Measurements from ENCODE around the gene HOMER1.
"Not testable (repeated sequence)": the region's sequence is repeated elsewhere in the genome, so short reads cannot be mapped to it uniquely, and the experiment has no call there.

HOMER1 gene

DNA sequence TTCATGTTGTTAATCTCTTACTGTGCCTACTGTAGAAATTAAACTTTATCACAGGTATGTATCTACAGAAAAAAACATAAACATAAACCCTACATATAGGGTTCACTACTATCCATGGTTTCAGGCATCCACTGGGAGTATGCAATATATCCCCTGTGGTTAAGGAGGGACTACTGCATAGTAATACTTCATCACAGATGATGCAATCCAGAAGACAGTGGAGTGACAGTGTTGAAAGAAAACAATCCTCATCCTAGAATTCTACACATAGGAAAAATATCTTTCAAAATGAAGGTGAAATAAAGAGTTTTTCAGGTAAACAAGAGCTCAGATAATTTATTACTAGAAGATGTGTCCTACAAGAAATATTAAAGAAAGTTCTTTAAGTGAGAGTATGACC is 105.9 kb downstream of the HOMER1 start:
- DNase-seq: no peak

DNA sequence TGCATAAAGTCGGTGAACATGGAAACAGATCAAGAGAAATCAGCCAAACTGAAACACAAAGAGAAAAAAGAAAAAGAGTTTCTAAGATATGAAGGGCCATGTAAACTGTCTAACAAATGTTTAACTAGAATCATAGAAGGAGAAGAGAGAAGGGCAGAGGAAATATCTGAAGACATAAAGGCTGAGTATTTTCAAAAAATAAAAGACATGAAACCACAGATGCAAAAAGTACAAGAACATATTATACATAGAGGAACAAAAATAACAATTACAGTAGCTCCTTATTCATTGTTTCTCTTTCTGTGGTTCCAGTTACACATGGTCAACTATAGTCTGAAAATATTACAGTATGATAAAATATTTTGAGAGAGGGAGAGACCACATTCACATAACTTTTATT is 106.3 kb downstream of the HOMER1 start:
- DNase-seq: no peak

DNA sequence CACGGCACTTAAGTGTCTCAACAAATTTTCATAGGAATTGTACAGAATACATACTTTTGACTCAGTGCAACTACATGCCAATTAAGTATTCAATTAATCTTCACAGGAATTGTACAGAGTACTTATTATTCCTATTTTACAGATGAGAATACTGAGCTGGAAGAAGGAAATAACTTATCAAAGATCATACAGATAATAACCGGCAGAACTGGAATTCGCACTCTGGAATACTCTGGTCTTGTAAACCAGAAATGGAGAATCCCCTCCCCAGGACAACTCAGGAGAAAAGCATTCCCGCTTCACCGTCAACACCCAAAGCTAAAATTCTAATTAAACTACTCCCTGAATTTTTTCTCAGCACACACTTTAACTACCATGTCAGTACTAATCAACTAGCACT is 112.7 kb downstream of the HOMER1 start:
- no peak for DNase-seq

DNA sequence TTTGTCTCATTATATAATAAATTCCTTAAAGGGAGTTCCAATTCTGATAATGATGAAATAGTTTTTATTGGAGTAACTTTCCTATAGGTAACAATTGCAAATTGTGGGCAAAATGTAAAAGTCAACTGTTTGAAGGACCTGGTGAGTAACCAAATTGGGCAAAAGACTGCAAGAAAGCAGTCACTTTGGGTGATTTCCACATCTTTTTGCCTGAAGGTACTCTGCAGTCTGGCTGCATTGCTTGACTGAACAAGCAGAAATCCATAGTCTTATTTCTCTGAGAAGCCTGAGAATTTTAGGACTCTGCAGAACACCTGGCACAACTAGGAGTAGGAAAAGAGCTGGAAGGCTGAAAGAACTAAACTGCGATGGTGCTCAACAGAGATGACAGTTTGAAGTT is 114.9 kb downstream of the HOMER1 start:
- DNase-seq: no peak

DNA sequence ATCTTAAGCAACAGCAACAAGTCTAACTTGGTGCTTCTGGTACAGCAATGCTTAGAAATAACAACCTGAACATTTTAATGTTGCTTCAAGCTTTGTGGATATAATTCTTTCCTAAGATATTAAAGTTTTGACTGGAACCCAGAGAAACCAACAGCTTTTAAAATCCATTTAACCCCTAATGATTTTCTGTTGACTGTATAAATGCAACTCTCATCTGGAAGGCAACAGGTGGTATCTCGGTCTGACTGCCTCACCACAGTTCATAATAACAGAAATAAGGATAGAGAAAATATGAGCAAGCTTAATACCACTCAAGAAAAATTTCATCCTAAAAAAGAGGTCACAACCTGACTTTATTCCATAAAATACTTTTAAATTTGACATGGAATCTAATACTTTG is 116.9 kb downstream of the HOMER1 start:
- DNase-seq: no peak

DNA sequence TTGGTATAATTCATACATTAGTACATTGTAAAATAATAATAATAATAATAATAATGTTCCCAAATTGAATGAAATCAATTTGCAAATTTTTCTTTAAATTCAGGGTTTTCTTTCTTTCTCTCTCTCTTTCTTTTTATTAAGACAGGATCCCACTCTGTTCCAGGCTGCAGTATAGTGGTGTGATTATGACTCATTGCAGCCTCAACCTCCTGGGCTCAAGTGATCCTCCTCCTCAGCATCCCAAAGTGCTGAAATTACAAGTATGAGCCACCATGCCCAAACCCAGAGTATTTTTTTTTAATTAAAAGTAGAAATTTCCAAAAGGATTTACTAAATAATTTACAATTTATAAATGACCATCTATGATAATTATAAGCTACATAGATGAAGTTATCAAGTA is 117.7 kb downstream of the HOMER1 start:
- DNase-seq: no peak

GRCh38 chr5:79395296-79395695 is 118.6 kb downstream of the HOMER1 start:
- no peak for DNase-seq

GRCh38 chr5:79392776-79393175 is 121.2 kb downstream of the HOMER1 start:
- DNase-seq: no peak

DNA sequence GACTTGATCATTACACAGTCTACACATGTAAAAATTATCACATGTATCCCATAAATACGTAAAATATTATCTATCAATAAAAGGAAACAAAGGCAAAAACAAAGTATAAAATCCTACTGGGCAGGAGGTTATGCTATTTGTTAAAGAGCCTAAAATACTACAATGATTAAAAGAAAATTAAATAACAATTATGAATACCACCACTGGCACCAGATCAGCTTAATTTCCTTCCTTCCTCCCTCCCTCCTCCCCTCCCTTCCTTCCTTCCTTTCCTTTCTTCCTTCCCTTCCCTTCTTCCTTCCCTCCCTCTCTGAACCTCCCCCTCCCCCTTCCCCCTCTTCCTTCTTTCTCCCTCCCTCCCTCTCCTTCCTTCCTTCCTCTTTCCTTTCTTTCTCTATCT is 127.3 kb downstream of the HOMER1 start:
- DNase-seq: no peak

- not testable (repeated sequence) for DNase-seq
Observed at GRCh38 chr5:79385126-79385525, 128.8 kb downstream of the HOMER1 start.

- no peak for DNase-seq
Observed at GRCh38 chr5:79378510-79379186, 135.3 kb downstream of the HOMER1 start.

GRCh38 chr5:79357398-79357797 is 156.5 kb downstream of the HOMER1 start:
- no peak for DNase-seq

GRCh38 chr5:79349881-79350280 is 164.1 kb downstream of the HOMER1 start:
- no peak for DNase-seq

DNA sequence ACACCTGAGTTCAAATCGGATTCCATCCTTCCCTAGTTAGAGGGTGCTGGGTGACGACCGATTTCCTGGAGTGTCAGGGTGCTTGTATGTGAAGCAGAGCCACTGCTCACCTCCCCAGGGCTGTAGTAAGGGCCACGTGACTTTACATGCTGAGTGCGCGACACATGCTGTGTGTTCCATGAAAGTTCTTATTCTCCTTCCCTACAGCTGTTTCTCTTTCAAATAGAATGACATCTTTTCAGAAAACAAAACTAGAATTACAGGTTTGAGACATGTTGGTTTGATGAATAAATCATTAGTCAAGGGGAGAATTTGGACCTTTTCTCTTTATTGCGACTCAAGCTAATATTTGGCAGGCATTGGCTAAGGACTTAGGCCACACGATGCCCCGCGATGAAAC is 164.9 kb downstream of the HOMER1 start:
- DNase-seq: no peak

- no peak for DNase-seq
Observed at GRCh38 chr5:79346420-79346824, 167.5 kb downstream of the HOMER1 start.

- no peak for DNase-seq
Observed at GRCh38 chr5:79333852-79334557, 179.9 kb downstream of the HOMER1 start.

GRCh38 chr5:79330071-79330470 is 183.9 kb downstream of the HOMER1 start:
- no peak for DNase-seq

DNA sequence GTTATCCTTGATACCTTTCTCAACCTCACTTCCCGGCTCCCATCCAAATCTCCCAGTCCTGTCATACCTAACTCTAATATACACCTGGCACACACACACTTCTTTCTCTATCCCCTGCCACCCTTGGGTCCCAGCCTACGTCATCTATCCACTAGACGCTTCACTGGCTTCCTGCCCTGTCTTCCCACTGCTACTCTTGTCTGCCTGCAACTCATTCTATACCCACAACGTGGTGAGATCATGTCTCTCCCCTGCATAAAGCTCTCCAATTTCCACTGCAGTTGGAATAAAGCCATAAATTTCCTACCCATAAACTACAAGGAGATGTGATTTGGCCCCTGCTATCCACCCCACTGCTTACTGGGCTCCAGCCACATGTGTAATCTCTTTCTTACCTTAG is 184.5 kb downstream of the HOMER1 start:
- no peak for DNase-seq

All from activated effector memory CD4-positive, alpha-beta T cell treated with anti-CD3 and anti-CD28 coated beads, Interleukin-2, amount 50 U/mL, for 16 hours (primary cell).